Prostate gland (tissue), 2 donors: Measurements from ENCODE around the gene OSBPL8. TPM values are rescaled to one million over a fixed set of nuclear protein-coding genes. Genes with fewer than 3 reads are reported as not detected.

ENCODE experiments used
- DNase-seq: peaks from one replicate; pipeline ENCODE4 v3.0.0-alpha.2; 2019; ENCODE audit warnings: low spot score
- H3K27ac ChIP-seq, 2 donors: fragments of 200-600 bp; sonication (generic); 2 replicates each; pipeline ENCODE4 v1.5.1; 2017 to 2019
- H3K27me3 ChIP-seq: fragments of 200-600 bp; sonication (generic); replicated peaks from 2 replicates; pipeline ENCODE4 v1.5.1; 2019; ENCODE audit not compliant: insufficient read depth
- H3K36me3 ChIP-seq, 2 donors: fragments of 200-600 bp; sonication (generic); 1 replicate in 1 of 2; 2 replicates in 1 of 2; pipeline versions ENCODE4 v1.5.1 to v1.8.1; 2017 to 2019
- H3K4me1 ChIP-seq: fragments of 200-600 bp; sonication (generic); replicated peaks from 2 replicates; pipeline ENCODE4 v1.5.1; 2019
- H3K4me3 ChIP-seq, 2 donors: fragments of 200-600 bp; sonication (generic); 2 replicates each; pipeline ENCODE4 v1.5.1; 2017 to 2019
- H3K9me3 ChIP-seq: fragments of 200-600 bp; sonication (generic); 2 replicates; pipeline ENCODE4 v1.5.1; 2017
- CTCF ChIP-seq, 4 experiments: fragments of 200-600 bp in 2 of 4; fragments of 450-650 bp in 2 of 4; sonication (generic) in 2 of 4; IDR thresholded peaks; 1 replicate in 3 of 4; 2 replicates in 1 of 4; pipeline ENCODE4 v1.5.1; 2016 to 2019; ENCODE audit warnings: antibody characterized with exemption in 4 of 4, mild to moderate bottlenecking in 2 of 4, moderate library complexity in 2 of 4
- POLR2A ChIP-seq: fragments of 450-650 bp; IDR thresholded peaks from one replicate; pipeline ENCODE4 v1.6.1; 2016; ENCODE audit warnings: antibody characterized with exemption, mild to moderate bottlenecking
- POLR2AphosphoS5 ChIP-seq: sonication (generic); formaldehyde crosslinking; IDR thresholded peaks from one replicate; pipeline ENCODE4 v1.6.1; 2017; ENCODE audit warnings: antibody characterized with exemption
- WGBS: methylation state at CpG from one replicate; pipeline ENCODE4 v1.1.5; 2018; 5-methylcytosine and 5-hydroxymethylcytosine counted together
- intact Hi-C: fragments of 100-400 bp; cut with DNase I; formaldehyde crosslinking; loops from one replicate; pipeline ENCODE4 v1.14.2; 2022
- total RNA-seq, 2 donors: library from RNA; depleted of rRNA; stranded (reverse); fragments of >200 nt; gene quantifications; one replicate each; pipeline ENCODE4 v1.1.0, GENCODE V29; 2016

The OSBPL8 gene
- total RNA-seq, 2 donors from 2014 or later = 50.6 to 54.2 TPM

- Histone ChIP-seq H3K4me3 (no peak overlapping the region), H3K4me1 (no peaks in the 10 kb centered on the region), H3K27ac (no peak overlapping the region), H3K36me3 (no peaks in the 10 kb centered on the region), H3K9me3 (no peaks in the 10 kb centered on the region), H3K27me3 (no peaks in the 10 kb centered on the region)
- DNase-seq = no peak
- 89% methylated on average over 4 of the region's 4 CpGs for WGBS
- intact Hi-C loops = no loop called here
- no peak for TF ChIP-seq POLR2AphosphoS5
- no peak for TF ChIP-seq CTCF (IDR thresholded peaks at IDR 0.05)
- no peak for TF ChIP-seq POLR2A
Measured at GRCh38 chr12:76544601-76545261, 14.8 kb downstream of the OSBPL8 start.

GRCh38 chr12:76543813-76544347 is 15.7 kb downstream of the OSBPL8 start:
- TF ChIP-seq POLR2A = no peak
- no peak for TF ChIP-seq POLR2AphosphoS5
- TF ChIP-seq CTCF (IDR thresholded peaks at IDR 0.05) = no peak
- WGBS = 84% methylated on average over 4 of the region's 4 CpGs
- H3K27me3 ChIP-seq = no peaks in the 10 kb centered on the region
- intact Hi-C loops = no loop called here
- DNase-seq = no peak
- no peak overlapping the region for H3K4me3 ChIP-seq
- no peaks in the 10 kb centered on the region for H3K36me3 ChIP-seq
- H3K27ac ChIP-seq = no peak overlapping the region
- H3K9me3 ChIP-seq = no peaks in the 10 kb centered on the region
- H3K4me1 ChIP-seq = no peaks in the 10 kb centered on the region

- DNase-seq = no peak
- Histone ChIP-seq H3K4me3 (no peak overlapping the region), H3K4me1 (no peaks in the 10 kb centered on the region), H3K27ac (no peak overlapping the region), H3K27me3 (no peaks in the 10 kb centered on the region), H3K9me3 (no peaks in the 10 kb centered on the region), H3K36me3 (no peaks in the 10 kb centered on the region)
- intact Hi-C loops = no loop called here
- TF ChIP-seq POLR2A (no peak), CTCF (IDR thresholded peaks at IDR 0.05) (no peak), POLR2AphosphoS5 (no peak)
- WGBS = 81% methylated on average over 5 of the region's 5 CpGs
Measured at GRCh38 chr12:76542908-76543307, 16.7 kb downstream of the OSBPL8 start.

GRCh38 chr12:76539727-76540126 is 19.8 kb downstream of the OSBPL8 start:
- Histone ChIP-seq H3K27ac (no peak overlapping the region), H3K9me3 (no peaks in the 10 kb centered on the region), H3K4me3 (no peak overlapping the region), H3K4me1 (no peaks in the 10 kb centered on the region), H3K36me3 (no peaks in the 10 kb centered on the region), H3K27me3 (no peaks in the 10 kb centered on the region)
- TF ChIP-seq CTCF (IDR thresholded peaks at IDR 0.05) (no peak), POLR2AphosphoS5 (no peak)
- intact Hi-C loops = no loop called here
- 80% methylated on average over 6 of the region's 6 CpGs for WGBS
- DNase-seq = no peak

GRCh38 chr12:76537923-76538322 is 21.6 kb downstream of the OSBPL8 start:
- TF ChIP-seq CTCF (IDR thresholded peaks at IDR 0.05) (no peak), POLR2A (no peak), POLR2AphosphoS5 (no peak)
- DNase-seq = no peak
- 72% methylated on average over 2 of the region's 2 CpGs for WGBS
- no peaks in the 10 kb centered on the region for H3K4me1 ChIP-seq
- intact Hi-C loops = no loop called here
- H3K27ac ChIP-seq = no peak overlapping the region
- no peaks in the 10 kb centered on the region for H3K9me3 ChIP-seq
- H3K27me3 ChIP-seq = no peaks in the 10 kb centered on the region
- no peak overlapping the region for H3K4me3 ChIP-seq
- no peaks in the 10 kb centered on the region for H3K36me3 ChIP-seq
